NOMO-1 treated with DMSO at 0.1 percent for 48 hours (cell line): ENCODE results near the gene FRMD4A.
"Not testable (repeated sequence)": the region's sequence is repeated elsewhere in the genome, so short reads cannot be mapped to it uniquely, and the experiment has no call there.

ENCODE experiments used
- DNase-seq: peaks from one replicate; lab custom pipeline; 2025; ENCODE audit not compliant: unreplicated experiment; lab: John Stamatoyannopoulos, UW

The FRMD4A gene

DNA sequence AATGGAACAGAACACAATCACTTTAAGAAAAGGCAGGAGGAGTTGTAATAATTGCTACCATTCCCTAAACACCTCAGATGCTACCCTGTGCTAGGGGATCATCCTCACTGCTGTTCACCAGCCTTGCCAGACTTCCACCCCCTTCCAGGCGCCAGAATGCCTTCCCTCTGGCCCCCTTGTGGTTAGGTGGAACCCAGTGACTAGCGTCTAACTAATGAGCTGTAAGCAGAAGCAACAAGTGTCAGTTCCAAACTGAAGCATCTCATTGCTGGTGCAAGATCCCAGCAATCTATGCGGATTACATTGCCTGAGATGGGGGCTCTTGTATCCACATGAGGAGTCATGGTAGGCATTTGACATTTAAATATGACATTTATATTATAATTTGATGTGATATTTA is 86.6 kb downstream of the FRMD4A start:
- no peak for DNase-seq

DNA sequence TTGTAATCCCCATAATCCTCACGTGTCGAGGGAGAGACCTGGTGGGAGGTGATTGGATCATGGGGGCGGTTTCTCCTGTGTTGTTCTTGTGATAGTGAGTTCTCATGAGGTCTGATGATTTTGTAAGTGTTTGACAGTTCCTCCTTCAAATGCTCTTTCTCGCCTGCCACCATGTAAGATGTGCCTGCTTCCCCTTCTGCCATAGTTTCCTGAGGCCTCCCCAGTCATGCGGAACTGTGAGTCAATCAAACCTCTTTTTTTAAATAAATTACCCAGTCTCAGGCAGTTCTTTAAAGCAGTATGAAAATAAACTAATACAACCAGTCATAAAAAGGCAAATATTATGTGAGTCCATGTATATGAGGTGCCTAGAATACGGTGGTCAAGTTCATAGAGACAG is 87.5 kb downstream of the FRMD4A start:
- no peak for DNase-seq

DNA sequence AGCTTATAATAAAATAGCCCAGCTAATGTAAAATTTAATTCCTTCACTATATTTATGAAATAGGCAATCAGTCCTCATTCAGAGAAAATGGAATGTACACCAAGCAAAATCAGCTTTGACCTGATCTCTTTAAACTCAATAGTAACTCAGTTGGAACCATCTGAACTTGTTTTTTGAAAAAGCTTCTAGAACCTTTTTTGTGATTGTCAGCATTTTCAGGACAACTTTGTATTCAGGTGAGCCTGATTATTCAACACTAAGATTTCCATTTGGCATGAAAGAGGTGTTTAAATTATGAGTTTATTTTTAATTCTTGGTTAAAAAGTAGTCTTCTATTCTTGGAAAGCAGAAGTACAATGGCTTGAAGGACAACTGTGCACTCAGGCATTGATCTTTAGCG is 89.5 kb downstream of the FRMD4A start:
- DNase-seq = no peak

DNA sequence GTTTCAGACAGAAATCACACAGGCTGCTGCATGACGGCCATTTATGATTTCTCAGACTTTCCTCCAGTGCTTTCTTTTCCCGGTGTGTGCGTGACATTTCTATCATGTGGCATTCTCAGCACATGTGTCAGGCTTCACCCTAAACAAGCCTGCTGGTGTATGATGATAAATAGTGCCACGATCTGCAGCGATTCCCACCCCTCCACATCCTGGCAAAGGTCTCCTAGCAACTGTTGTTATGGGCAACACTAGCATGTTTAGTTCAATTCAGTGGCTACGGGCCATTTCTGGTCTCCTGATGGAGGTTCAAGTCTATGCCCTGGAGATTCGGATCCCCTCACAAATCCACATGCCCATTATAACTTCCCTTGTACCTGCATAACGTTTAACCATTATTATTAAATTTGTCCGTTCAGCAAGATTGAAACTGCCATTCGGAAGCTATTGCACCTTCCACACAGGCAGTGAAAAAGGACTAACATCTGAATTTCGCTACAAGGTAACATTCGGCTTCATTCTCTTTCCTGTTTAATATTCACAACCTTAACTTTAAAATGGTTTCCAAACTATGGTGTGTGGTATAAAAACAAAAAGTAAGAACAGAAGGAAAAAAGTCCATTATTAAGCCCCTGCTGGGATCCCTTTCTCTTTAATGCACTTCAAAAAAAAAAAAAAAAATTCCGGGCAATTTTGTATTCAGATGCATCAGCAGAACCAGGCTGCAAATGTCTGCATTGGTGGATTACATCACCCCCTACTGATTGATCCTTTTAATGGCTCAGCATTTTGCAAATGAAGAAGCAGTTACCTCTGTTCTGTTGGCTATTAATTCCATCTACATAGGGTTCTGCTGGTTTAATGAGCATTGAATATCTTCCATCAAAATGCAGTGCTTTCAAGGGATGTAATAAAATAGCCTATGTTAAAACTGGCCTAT is 90.2 kb downstream of the FRMD4A start:
- DNase-seq = no peak

DNA sequence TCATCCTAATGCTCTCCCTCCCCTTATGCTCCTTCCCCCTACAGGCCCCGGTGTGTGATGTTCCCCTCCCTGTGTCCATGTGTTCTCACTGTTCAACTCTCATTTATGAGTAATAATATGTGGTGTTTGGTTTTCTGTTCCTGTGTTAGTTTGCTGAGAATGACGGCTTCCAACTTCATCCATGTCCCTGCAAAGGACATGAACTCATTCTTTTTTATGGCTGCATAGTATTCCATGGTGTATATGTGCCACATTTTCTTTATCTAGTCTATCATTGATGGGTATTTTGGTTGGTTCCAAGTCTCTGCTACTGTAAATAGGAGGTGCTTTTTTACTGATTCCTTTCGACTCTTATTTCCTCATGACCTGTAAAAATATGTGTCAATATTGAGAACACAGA is 92.1 kb downstream of the FRMD4A start:
- DNase-seq = not testable (repeated sequence)

DNA sequence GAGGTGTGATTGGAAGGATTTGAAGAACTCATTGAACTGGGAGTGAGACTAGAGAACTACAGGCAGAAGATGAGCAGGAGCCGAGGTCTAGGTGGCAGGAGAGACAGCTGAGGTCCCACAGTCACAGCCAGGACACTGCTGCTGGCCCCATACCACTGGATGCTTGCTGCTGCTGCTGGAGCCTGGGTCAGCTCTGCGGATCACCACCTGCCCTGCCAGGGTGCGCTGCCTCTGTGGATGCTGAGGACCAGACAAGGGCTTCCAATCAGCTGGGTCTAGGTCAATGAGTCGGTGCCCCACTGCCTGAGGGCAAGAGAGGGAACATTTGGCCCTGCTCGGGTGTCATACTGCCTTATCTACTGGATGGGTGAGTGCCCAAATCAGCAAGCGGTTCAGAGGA is 94.4 kb downstream of the FRMD4A start:
- DNase-seq = no peak

DNA sequence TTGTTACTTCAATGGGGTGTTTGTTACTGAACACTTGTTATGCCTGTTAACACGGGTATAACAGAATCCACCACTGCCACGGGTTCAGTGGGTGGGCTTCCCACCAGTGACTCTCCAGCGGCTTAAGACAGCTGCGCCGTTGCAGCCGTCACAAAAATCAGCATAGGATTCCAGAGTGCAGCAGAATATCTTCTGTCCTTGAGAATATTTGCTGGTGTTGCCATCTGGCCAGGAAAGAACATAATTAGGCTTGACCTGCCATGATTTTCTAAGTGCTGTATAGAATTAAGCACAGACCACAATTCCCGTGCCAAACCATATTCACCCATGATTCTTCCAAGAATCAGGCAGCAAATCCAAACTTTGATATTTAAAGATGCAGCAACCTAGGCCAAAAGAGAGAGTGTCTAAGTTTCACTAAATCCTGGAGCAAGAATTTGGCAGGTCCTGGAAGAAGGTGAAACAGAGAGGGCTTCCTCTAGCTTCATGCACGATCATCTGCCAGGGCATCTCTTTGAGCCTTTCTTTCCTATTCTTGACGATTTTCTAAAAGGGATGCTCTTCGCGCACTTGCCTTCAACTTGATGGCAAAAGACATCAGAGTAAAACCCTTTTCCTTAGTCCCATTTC is 95.0 kb downstream of the FRMD4A start:
- no peak for DNase-seq

DNA sequence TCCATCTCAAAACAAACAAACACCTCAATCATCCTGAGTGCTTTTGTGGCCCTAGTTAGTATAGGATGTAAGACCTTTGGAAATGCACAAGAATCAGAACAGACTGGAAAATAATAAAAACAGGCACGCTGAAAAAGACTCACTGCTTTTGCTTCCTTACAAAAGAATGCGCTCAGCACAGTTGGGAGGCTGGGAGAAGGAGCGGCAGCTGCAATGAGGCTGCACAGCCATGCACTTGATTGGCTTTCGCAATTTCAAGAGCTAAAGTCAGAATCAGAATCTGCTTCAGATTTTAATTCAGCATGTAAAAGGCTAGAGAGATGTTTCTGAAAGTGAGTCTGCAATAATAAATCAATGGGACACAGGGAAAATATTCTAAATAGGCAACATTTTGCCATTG is 97.2 kb downstream of the FRMD4A start:
- DNase-seq = no peak

DNA sequence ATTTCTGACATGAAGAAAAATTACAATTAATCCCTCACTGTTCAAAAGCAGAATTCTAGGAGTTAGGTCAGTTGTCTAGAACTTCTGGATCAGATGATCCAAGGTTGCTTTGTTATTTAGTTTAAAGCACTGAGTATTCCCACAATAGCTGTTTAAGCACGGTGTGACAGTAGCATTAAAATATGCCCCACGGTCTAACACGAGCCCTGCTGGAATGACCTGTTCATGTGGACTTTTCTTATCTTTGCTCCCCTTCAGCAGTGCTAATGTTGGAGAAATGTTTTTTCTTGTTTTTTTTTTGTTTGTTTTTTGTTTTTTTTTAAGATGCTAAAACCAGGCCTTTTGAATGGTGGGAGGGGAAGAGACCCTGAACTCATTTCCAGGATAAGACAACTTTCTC is 101.9 kb downstream of the FRMD4A start:
- not testable (repeated sequence) for DNase-seq

DNA sequence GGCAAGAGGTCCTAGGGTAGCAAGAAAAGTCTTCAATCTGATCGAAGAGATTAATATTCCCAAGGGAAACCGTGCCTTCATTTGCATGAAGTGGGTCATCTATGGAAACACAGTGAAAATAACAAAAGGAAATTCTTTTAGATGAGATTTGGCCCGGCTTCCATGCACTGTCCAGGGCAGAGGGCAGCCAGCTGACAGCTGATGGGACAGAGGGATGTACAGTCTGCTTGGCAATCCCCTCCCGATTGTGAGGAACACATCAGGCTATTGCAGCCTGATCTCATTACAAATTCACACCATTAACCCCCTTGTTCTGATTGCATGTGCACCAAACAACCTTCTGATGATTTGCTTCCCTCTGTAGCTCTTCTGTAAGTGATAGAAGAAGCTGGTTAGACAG is 105.3 kb downstream of the FRMD4A start:
- no peak for DNase-seq

DNA sequence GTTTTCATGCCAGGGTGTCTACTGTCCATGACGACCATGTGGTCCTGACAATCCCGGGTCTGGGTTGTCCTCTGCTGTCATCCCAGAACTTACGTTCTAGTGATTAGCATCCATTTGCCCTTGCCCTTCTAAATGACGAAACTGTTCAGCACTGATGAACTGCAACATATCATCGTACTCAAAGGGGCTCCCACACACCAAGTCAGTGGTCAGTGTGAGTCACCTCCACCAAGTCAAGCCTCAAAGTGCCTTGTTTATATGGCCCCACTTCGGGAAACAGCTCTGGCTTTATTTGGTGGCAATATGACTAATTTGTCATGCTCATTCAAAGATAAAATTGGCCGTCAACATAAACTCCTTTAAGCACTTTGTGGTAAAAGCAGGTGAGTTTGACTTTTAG is 110.7 kb downstream of the FRMD4A start:
- no peak for DNase-seq

DNA sequence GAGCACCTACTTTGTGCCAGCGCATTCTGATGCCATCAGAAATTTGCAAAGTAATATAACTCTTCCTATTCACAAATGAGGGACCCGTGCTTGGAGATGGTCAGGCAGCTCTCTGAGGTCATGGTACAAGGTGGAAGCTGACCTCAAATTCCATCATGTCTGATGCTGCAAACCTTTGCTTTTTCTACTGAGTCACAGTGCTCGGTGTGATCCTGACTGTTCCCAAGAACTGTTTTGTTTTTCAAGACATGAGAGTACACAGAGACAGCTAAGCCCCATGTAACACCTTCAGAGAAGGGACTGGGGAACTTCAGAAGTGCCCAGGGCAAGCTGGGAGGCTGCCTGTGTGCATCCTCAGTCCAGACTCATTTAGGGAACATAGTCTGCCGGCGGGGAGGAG is 111.3 kb downstream of the FRMD4A start:
- DNase-seq = no peak

DNA sequence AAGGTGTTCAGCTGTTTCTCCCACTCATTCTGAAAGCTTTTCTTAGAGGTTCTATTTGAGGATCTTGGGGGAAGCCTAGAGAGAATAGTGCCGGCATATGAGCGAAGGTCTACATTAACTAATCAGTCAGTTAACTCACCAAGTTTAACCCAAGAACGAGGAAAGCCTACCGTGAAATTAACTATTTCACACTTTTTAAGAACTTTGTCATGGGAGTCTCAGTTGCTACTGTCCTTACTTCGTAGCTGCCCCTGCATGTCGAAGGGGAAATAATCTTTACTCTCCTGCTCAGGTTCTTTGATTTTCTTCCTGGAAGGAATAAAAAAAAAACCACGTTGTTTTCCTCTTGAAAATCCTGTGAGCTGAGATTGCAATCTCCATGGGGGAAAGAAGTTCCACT is 115.1 kb downstream of the FRMD4A start:
- DNase-seq = no peak

DNA sequence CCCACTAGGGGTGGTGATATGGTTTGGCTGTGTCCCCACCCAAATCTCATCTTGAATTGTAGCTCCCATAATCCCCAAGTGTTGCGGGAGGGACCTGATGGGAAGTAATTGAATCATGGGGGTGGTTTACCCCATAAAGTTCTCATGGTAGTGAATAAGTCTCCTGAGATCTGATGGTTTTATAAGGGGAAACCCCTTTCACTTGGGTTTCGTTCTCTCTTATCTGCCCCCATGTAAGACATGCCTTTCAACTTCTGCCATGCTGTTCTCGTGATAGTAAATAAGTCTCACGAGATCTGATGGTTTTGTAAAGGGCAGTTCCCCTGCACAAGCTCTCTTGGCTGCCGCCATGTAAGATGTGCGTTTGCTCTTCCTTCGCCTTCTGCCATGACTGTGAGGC is 117.0 kb downstream of the FRMD4A start:
- not testable (repeated sequence) for DNase-seq

DNA sequence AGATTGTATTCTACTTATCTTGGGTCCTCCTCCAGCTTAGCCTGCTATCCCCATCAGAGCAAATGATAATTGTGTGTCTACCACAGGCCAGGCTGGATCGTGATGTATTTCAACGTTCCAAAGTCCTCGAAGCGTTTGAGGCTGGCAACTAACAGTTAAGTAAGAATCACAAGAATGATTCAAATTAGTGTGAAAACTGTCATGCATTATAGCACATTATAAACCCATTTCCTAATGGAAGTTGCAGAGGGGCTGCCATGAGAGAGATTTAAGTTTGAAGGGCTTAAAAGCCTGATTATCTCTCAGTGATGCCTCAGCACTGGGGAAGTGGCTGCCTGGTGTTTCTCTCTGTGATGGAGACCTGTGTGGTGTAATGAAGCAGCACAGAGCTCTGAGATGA is 119.1 kb downstream of the FRMD4A start:
- no peak for DNase-seq

DNA sequence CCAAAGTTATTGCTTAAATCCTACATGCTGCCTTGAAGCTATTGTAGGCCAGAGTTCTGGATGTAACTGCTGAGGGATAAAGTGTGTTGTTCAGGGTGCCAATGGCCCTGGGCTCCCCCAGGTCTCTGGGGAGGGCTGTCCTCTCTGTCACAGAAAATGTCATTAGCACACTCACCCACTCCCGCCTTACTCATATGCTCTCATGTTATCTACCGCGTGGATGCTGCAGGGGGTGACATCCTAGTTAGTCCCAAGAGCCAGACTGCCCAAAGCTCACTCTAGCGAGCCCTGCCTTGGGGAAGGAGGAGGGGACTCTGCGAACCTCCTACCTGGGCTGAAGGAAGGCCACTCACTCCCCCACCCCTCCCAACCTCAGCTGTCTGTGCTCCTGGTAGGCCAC is 122.5 kb downstream of the FRMD4A start:
- DNase-seq = no peak

DNA sequence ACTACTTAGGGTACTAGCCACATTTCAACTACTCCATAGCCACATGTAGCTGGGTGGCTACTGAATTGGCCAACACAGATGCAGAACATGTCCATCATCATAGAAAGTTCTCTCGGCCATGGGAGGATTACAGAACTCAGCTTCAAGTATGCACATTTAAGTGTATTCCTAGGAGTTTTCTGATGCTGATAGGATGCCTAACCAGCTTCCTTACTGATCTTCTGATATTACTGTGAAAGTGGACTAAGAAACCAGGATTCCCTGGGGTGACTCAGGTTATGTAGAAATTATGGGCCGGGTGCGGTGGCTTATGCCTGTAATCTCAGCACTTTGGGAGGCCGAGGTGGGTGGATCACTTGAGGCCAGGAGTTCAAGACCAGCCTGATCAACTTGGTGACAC is 125.5 kb downstream of the FRMD4A start:
- no peak for DNase-seq

DNA sequence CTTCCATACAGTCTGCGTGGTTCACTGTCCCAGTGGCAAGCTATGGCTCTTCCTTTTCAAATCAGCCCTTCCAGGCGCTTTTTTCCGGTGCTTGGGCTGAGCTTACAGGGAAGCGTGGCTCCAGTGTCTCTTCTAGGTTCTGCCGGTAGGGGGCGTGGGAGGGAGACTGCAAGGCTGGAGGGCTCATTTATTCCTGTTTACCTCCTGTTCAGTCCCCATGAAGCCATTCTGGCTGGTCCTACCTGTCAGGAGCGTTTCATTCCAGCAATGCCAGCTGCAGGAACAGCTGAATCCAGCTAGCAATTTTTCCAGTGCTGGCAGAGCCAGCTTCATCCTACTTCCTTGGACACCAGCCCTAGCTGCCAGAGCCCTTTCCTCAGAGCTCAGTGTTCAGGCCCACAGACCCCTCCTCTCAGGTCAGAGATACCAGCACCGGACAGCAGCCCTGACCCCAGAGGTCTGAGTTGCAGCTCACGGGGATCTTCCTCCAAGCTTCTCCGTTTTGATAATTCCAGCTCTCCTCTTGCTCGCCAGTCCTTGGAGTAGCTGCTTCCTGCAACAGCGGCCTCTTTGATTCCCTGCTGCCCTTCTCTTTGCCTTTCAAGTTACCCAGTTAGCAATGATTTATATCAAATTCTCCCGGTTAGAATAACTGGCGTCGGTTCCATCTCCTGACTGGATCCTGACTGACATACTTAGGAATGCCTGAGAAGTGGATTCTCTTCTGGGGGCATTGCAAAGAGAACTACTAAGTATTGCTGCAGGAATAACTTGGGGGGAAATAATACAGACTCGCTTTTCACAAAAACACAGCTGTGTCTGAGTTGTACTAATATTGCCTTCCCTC is 129.8 kb downstream of the FRMD4A start:
- no peak for DNase-seq

DNA sequence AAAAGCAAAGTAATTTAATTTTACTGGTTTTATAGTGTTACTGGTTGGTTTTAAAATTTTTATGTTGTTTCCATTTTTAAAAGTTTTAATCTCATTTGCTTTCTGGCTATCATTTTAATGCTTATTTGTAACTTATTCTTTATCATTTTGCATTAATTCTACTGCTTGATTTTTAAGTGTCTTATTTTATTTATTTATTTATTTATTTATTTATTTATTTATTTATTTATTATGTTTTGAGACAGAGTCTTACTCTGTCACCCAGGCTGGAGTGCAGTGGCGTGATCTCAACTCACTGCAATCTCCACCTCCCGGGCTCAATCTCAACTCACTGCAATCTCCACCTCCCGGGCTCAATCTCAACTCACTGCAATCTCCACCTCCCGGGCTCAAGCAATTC is 131.6 kb downstream of the FRMD4A start:
- DNase-seq = not testable (repeated sequence)

DNA sequence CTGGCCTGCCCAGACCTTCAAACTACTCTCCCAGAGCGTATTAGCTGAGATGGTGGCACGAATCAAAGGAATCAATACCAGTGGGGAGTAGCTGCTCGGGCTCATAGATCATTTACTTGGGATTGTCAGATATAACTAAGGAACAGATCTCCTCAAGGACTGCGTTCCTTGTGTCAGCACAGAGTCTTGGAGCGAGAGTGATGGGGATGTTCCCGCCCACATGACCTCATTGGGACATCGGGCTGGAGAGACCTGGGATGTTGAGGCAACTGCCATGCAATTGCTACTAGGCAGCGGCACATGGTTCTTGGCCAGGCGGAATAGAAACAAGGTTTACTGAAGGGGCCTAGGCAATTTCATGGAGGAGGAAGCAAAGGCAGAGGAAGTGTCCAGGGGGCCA is 132.6 kb downstream of the FRMD4A start:
- no peak for DNase-seq

DNA sequence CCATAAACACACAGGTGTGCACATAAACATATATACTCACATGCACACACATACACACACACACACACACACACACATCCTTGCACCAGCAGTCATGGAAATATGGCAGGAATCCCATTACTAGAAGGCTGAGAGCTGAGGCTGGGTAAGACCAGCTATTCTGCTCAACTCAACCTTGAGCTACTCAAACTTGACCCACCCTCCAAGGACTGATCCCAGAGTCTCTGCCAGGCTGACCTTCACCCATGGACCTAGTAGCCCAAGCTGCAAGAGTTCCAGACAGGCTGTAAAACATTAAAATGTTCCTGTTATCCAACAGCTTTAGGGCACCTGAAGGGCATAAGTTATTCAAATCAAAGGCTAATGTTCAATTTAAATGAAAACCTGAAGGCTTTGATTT is 134.6 kb downstream of the FRMD4A start:
- no peak for DNase-seq

DNA sequence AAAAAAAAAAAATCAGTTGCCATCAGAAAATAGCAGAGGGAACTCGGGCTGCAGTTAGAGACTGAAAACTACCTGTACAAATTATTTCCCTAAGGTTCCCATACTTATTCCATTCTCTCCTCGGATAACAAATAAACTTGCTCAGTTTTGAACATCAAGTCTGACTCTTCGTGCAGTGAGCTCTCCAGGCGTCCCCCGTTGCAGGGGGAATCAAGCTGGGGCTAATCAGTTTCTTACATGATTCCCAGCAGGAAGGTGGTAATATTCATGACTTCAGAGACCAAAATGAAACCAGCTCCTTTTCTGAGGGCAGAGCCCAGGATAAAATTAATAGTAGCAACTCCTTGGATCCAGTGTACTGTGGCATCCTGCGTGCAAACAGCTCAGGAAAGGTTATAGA is 135.3 kb downstream of the FRMD4A start:
- no peak for DNase-seq
